ENCODE data around the gene NTSR2.

Gene NTSR2, protein sequence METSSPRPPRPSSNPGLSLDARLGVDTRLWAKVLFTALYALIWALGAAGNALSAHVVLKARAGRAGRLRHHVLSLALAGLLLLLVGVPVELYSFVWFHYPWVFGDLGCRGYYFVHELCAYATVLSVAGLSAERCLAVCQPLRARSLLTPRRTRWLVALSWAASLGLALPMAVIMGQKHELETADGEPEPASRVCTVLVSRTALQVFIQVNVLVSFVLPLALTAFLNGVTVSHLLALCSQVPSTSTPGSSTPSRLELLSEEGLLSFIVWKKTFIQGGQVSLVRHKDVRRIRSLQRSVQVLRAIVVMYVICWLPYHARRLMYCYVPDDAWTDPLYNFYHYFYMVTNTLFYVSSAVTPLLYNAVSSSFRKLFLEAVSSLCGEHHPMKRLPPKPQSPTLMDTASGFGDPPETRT

DNA sequence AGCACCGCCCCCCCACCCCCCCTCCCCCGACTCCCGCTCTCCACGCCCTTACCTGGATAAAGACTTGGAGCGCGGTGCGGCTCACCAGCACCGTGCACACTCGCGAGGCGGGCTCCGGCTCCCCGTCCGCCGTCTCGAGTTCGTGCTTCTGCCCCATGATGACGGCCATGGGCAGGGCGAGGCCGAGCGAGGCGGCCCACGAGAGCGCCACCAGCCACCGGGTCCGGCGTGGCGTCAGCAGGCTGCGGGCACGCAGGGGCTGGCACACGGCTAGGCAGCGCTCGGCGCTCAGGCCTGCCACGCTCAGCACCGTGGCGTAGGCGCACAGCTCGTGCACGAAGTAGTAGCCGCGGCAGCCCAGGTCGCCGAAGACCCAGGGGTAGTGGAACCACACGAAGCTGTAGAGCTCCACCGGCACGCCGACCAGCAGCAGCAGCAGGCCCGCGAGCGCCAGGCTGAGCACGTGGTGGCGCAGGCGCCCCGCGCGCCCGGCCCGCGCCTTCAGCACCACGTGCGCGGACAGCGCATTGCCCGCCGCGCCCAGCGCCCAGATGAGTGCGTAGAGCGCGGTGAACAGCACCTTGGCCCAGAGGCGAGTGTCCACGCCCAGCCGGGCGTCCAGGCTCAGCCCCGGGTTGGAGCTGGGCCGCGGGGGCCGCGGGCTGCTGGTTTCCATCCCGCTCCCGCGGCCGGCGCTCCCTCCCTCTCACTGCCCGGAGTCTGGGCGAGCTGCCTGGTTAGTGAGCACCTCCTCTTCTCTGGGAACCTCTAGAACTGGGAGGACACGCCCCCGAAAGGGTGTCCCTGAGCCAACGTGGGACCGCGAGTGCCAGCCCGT is at the start of gene NTSR2:
NTSR2 (minus strand) TSS at position 742 of the 838 bp plus-strand sequence; CDS start at position 676, 66 bp downstream.
- no peak for DNase-seq

DNA sequence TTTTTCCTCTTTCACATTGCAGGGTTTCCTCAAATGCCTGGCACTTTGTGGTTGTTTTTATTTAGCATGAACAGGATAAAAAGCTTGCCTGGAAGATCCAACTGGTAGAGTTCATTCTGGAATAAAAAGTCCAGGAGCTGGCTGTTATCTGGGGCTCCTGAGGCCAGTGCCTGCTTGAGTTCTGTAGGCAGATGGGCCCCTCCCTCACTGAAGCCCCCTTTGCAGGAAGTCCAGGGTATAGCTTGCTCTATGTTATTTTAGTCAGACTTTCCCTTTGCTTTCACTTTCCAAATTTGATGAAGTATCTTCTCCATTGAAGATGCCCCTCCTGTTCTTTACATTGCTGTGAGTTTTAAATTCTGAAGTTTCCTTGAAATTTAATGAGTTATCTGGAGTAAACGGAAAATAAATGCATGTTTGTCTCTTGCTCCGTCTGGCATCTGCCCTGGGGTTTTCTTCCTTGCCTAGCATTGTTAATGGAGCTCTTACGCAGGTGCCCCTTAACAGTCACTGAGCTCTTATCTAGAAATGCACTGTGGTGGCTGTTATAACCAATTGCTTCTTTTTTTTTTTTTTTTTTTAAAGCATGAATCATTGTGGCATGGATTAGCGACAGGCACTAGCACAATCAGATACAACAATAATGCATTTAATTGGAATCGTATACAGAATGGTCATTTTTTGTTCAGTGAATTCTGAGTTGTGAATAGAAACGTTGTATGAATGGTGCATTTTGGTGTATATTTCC is 49.4 kb upstream of the NTSR2 start:
- no peak for DNase-seq

DNA sequence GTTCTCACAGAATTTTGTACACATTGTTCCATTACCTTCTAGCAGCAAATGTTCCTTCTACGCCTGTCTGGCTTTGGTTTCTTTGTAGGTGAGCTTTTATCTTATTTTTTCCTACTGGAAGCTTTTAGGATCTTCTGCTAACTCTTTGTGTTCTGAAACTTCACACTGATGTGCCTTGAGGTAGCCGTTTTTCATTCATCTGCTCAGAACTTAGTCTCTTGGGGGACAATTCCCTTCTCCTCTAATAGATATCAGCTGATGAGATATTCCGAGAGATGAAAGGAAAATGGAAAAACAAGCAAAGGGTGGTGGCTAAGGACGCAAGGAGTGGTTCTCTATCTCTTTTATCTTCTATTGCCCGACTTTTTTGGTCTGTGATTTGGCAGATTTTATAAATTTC is 48.6 kb upstream of the NTSR2 start:
- DNase-seq: no peak

DNA sequence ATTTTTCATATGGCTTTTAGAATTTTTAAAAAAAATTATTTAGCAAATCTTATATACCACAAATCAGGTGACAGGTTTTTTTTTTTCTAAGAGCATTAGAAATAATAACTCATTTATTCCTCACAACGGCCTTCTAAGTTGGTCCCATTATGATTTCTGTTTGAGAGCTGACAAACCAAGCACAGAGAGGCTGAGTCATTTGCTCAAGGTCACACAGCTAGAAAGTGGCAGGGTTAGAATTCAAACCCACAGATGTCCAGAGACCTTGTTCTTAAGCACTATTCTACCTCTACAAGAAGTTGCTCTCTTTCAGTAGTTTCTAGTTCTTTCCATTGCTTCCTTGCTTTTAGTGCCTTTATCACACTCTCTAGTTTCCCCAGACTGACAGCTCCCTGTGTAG is 47.6 kb upstream of the NTSR2 start:
- no peak for DNase-seq

DNA sequence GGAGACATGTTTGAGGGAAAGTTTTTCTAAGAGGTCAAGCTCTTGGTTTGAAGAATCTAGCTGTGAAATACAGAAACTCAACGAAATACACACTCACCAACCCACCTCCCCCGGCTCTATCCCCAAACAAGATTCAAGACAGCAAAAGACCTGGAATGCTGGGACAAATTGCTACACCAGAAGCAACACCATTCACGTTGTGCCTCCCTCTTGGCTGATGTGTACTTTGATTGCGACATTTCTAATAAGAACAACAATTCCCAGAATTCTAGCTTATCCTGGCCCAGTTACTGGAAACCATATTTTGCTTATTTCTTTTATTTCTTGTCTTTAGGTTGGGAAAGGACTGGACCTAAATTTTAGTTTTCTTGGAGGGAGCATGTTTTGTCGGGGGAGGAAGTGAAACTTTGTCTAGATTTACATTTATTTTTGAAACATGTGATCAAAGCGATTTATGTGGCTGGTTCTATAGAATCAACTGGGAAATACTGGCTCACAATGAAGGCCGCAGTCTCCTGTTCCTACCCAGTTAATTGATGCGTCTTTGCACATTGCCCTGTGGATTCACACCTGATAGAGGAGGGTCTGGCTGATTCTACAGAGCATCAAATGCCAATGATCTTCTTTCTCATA is 46.8 kb upstream of the NTSR2 start:
- DNase-seq: no peak

DNA sequence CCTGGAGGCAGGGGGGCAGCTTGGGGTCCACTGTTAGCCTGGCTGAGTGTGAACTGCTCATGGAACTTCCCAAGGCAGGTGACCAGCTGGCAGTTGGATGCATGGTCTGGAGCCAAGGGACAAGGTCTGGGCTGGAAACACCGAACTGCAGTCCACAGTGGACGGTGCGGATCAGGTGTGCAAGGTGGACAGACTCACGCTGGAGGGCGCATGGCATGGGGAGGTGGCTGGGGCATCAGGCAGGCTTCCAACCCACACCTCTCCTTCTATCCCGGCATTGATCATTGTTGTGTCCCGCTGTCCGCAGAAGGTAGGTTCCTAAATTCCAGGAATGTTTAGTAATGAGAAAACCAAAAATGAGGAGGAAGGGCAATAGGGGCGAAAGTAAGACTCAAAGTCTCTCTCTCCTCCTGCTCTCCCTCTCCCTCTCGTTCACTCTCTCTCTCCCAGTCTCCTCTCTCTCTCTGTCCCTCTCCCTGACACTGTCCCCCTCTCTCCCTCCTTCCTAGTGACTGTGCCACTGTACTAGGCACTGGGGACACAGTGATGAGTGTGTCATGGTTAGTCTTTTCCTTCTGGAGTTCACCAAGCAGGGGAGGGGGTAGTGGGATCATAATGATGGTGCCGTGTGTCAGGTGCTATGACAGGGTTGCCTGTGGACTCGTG is 46.1 kb upstream of the NTSR2 start:
- DNase-seq: no peak

DNA sequence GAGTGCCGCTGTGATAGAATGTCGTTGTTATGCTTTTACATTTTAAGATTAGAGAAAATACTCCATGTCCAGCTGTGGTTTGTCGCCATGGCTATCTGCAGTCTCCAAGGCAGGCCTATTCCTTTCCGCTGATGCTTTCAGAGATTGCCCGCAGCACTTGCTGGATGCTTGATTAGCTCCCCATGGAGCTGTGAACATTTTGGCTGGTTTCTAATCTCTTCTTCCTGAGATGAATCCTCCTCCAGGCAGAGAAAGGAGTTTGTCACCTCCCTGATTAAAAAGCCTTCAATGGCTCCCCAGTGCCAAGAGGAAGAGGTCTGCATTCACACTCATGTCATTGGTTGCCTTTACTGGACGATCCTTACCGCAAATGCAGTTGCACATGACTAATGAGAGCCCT is 43.8 kb upstream of the NTSR2 start:
- no peak for DNase-seq

DNA sequence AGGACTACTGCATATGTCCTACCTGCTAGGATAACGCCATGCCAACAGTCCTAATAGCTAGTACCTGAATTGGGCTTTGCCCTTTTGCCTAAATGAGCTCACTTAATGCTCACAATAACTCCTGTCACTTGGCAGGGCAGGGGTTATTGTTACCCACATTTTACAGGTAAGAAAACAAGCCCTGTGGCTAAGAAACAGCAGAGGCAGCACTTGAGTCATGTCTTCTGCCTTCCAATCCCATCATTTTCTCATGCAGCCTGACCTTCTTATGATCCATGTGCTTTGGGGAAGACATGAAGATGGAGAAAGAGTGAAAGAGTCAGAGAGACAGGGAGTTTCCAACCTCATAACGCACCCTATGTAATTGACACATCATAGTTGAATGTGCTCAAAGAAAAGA is 42.9 kb upstream of the NTSR2 start:
- DNase-seq: no peak

DNA sequence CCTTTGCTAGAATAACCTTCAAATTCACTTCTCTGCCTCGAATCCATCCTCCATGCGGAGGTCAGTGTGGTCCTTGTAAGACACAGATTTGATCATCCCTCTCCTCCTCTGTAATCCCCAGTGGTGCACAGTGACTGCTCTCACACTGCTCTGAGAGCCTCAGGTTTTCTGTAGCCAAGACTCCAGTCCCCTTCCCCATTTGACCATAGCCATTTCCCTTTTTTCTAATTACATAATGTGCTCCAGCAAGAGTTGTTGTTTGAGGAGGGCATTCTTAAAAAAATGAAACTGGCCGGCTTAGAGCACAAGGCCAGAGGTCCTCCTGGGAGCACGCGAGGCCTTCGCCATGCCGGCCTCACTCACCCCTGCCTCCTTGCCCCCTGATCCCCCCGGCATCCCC is 41.8 kb upstream of the NTSR2 start:
- DNase-seq: no peak

DNA sequence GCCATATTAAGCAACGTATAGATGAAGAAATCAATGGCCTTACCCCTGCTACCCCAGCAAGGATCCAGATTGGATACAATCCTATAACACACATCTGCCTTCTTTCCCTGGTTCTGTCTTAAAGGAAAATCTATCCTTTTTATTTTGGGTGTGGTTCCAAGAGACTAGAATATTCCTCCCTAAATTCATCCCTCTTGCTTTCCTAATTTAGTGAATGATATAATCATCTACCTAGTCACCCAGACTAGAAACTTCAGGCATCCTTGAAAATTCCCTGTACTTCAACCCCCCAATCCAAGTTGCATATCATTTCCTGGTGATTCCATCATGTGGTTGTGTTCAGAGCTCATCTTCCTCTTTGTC is 41.3 kb upstream of the NTSR2 start:
- no peak for DNase-seq

DNA sequence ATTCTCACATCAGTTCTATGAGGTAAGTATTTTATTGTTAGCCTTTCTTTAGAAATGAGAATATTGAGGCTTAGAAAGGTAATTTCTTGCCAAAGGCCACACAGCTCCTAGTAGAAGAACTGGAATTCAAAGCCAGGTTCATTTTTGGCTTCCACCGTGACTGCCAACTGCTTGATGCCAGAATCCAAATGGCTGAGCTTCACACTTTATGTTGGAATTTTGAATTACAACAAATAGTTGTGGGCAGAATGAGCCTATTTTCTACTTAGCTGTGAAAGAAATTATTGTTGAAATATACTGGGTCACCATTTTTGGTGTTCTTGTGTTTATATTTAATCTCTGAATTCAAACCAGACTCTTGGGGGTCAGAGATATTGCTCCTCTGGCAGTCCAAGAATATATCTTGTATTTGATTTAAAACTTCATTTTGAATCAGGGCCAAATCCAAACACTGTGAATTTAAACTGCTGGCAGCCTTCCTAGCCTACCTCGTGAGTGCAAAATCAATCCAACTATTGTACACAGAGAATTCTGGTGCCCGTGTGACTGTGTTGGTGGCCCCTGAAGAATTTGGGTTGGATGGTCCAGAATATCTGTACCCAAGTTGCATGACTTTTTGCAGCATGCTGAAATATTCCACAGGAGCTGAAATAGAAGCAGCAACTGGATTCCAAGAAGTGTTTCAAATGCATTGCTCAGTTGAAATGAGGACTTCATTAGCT is 40.8 kb upstream of the NTSR2 start:
- no peak for DNase-seq

DNA sequence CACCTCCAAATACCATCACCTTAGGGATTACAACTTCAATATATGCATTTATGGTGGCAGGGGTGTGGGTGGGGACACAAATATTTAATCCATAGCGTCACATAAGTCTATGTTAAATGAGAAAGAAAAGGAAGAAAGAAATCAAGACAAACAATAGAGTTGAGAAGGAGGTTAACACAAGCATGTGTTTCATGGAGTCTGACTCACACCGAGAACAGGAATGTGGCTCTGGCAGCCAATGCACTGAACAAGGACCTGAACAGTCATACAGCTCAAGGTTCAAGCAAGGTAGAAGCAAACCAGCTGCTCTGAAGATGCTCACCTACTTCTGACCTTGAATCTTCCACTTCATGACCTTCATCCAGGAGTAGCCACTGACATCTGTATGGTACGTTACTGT is 40.2 kb upstream of the NTSR2 start:
- no peak for DNase-seq

DNA sequence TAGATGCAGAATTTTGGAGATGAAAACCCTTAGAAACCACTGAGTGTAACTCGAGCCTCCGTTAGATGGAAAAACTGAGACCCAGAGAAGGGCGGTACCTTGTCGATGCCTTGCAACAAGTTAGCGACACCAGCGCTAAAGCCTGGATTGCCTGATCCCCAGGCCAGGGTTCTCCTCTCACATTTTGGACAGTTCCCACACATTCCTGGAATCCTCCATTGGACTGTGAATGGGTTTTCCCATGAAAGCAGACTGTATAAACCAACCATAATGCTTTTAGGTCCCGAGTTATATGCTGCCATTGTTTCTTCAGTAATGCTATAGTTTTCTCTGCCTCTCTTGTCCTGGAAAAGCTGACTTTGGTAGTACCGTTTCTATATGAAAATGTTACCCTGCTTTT is 39.3 kb upstream of the NTSR2 start:
- DNase-seq: no peak

DNA sequence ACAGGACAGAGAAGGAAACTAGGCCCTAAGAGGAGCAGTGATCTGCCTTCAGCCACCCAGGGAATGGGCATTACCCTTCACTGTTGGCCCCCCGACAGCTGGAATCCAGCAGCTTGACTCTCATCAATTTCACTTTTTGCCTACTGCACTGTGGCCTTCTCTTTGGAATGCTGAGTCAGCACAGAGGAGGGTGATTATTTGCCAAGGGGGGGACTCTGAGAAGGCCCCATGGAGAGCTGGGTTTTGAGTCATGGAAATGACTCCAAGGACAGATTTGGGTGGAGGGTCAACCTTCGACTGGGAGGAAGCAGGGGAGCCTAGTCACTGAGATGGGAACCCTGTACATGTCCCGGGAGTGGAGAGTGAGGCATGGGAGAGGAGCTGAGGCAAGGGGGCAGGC is 38.1 kb upstream of the NTSR2 start:
- DNase-seq: no peak

DNA sequence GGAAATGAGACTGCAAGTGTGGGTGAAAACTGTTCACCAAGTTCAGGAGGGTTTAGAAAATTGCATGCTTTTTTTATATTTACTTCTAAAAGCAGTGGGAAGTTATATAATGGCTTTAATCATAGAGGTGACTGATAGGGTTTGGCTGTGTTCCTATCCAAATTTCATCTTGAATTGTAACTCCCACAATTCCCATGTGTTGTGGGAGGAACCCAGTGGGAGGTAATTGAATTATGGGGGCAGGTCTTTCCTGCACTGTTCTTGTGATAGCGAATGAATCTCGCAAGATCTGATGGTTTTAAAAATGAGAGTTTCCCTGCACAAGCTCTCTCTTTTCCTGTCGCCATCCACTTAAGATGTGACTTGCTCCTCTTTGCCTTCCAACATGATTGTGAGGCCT is 35.7 kb upstream of the NTSR2 start:
- no peak for DNase-seq

DNA sequence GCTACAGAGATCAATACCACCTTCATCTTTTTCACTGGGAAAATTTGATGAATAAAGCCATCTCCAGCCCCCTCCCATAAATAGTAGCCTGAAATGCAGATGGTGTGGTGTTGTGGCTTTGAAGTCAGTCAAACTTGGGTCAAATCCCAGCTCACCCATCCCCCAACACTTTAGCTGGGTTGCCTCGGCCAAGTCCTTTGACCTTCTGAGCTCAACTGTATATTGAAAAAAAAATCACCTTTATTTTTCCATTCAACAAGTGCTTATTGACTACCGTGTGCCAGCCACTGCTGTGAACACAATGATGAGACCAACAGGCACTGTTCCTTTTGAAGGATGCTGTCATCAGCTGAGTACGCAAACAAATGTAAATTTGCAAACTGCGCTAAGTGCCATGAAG is 35.1 kb upstream of the NTSR2 start:
- DNase-seq: no peak

DNA sequence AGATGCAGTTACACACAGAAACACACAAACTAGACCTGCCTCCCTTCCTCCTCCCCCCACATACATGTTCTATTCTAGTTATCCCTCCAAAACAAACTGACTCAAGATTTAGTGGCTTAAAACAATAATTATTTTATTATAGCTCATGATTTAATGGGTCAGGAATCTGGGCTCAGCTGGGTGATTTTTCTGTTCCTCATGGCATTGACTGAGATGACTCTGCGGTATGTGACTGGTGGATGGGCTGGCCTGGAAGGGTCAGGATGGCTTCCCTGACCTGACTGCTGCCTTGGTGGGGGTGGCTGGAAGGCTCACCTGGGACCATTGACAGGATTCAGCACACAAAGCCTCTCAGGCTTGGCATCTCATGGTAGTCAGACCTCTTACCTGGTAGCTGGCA is 33.7 kb upstream of the NTSR2 start:
- DNase-seq: no peak

DNA sequence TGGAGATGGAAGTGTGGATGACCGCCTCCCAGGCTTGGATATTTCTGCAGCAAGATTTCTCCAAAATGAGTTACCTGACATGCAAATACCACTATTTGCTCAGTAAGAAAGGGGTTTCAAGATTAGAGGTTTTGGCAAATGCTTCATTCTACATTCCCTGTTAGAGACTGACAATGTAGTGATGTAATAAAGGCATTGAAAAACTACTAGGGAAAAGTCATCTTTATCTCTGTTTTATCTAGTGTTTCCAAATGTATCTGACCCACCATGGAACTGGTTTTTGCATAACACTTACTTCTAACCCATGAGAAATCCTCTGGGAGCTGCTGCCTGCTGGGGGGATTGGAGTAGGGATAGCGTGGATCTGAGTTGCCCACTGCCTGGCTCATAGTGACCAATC is 33.0 kb upstream of the NTSR2 start:
- no peak for DNase-seq

DNA sequence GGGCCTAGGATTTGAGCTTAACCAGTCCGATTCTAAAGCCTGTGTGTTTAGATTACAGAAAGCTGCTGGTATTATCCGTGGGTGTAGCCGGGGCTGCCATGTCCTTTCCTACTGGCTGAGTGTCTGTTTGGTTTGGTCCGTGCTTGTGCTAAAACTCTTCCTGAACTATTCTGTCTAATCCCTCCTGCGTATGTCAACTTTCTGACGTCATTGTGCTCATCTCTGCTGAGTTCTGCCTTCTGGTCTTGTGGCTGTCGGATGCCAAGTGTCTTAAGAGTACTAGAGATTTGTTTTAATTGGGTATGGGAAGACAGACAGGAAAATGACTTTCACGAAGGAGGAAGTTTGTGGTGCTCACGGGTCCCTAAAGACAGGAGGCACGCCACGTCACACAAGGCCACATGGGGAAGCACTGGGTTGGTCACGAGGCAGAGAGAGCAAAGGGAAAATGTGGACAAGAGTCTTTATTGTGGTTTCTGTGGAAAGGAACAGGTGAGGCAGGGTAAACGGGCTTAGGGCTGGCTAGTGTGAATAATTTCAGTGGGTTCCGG is 31.8 kb upstream of the NTSR2 start:
- DNase-seq: no peak

DNA sequence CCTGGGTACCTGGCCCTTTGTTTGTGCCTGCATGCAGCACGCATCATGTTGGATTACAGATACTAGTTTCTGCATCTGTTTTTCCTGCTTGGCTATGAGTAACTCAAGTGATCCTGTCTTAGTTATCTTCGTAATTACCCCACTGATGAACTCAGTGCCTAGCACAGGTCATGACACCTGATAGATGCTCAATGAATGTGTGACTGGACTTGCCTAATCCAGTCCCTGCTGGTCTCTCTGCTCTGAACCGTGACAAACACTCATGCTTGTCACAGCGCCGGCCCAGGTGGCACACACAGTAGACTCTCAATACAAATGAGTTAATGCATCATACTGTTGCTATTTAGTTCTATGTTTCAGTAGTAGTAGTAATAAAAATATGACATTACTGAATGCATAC is 31.2 kb upstream of the NTSR2 start:
- DNase-seq: no peak
